ENCODE results near the gene IGSF8.

DNA sequence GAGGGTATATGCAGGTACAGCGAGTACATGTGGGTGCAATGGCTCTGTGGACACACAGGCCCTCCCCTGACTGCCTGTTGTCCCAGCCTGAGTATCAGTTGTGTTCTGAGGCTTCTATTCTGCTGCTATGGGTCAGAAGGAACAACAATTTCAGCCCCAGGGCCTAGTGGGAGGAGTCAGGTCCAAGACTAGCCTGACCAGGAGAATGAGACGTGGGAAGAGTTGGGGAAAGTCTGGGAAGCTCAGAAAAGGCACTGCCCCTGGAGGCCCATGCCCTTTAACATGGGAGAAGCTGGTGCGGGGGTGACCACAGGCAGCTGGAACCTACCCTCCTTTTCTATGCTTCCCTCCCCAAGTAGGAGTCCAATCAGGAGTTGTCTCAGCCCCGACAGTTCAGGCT, 7.7 kb downstream of the IGSF8 start:
- TF ChIP-seq, protein P1, sequence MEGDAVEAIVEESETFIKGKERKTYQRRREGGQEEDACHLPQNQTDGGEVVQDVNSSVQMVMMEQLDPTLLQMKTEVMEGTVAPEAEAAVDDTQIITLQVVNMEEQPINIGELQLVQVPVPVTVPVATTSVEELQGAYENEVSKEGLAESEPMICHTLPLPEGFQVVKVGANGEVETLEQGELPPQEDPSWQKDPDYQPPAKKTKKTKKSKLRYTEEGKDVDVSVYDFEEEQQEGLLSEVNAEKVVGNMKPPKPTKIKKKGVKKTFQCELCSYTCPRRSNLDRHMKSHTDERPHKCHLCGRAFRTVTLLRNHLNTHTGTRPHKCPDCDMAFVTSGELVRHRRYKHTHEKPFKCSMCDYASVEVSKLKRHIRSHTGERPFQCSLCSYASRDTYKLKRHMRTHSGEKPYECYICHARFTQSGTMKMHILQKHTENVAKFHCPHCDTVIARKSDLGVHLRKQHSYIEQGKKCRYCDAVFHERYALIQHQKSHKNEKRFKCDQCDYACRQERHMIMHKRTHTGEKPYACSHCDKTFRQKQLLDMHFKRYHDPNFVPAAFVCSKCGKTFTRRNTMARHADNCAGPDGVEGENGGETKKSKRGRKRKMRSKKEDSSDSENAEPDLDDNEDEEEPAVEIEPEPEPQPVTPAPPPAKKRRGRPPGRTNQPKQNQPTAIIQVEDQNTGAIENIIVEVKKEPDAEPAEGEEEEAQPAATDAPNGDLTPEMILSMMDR (IDR thresholded peaks at IDR 0.05): no peak
- TF ChIP-seq SIN3A (IDR thresholded peaks at IDR 0.05; ENCODE audit: borderline replicate concordance, insufficient read depth, low read depth, low read length) (no peak), POLR2AphosphoS5 (IDR thresholded peaks at IDR 0.05; ENCODE audit: low read depth, low read length) (no peak)
